ENCODE results near the gene ZDHHC16.
"Not testable (repeated sequence)": the region's sequence is repeated elsewhere in the genome, so short reads cannot be mapped to it uniquely, and the experiment has no call there.

Gene ZDHHC16

GRCh38 chr10:97463363-97464132 lies 17.6 kb downstream of the ZDHHC16 start:
- TF ChIP-seq CTCF (IDR thresholded peaks at IDR 0.05; ENCODE audit: extremely low read depth, insufficient read depth, missing control alignments), result peak; percentile 76
- DNase-seq (ENCODE audit: low spot score), result peak; percentile 48
- in situ Hi-C loops (cut with MboI; ENCODE audit: low pct_unique_long_range_greater_than_20kb, low sequenced_read_pairs, unreplicated experiment), result no loop called here

GRCh38 chr10:97464226-97464625 lies 18.3 kb downstream of the ZDHHC16 start:
- in situ Hi-C loops (cut with MboI; ENCODE audit: low pct_unique_long_range_greater_than_20kb, low sequenced_read_pairs, unreplicated experiment), result no loop called here
- no peak for DNase-seq (ENCODE audit: low spot score)
- no peak for TF ChIP-seq CTCF (IDR thresholded peaks at IDR 0.05; ENCODE audit: extremely low read depth, insufficient read depth, missing control alignments)

- no peak for TF ChIP-seq CTCF (IDR thresholded peaks at IDR 0.05; ENCODE audit: extremely low read depth, insufficient read depth, missing control alignments)
- DNase-seq (ENCODE audit: low spot score), result no peak
- in situ Hi-C loops (cut with MboI; ENCODE audit: low pct_unique_long_range_greater_than_20kb, low sequenced_read_pairs, unreplicated experiment), result no loop called here
Observed at GRCh38 chr10:97465982-97466381, 20.0 kb downstream of the ZDHHC16 start.

- TF ChIP-seq CTCF (IDR thresholded peaks at IDR 0.05; ENCODE audit: extremely low read depth, insufficient read depth, missing control alignments), result no peak
- in situ Hi-C loops (cut with MboI; ENCODE audit: low pct_unique_long_range_greater_than_20kb, low sequenced_read_pairs, unreplicated experiment), result no loop called here
- DNase-seq (ENCODE audit: low spot score), result no peak
Observed at GRCh38 chr10:97466755-97467154, 20.8 kb downstream of the ZDHHC16 start.

- in situ Hi-C loops (cut with MboI; ENCODE audit: low pct_unique_long_range_greater_than_20kb, low sequenced_read_pairs, unreplicated experiment), result no loop called here
- no peak for TF ChIP-seq CTCF (IDR thresholded peaks at IDR 0.05; ENCODE audit: extremely low read depth, insufficient read depth, missing control alignments)
- DNase-seq (ENCODE audit: low spot score), result no peak
Observed at GRCh38 chr10:97468162-97468561, 22.2 kb downstream of the ZDHHC16 start.

GRCh38 chr10:97468781-97469180 lies 22.8 kb downstream of the ZDHHC16 start:
- in situ Hi-C loops (cut with MboI; ENCODE audit: low pct_unique_long_range_greater_than_20kb, low sequenced_read_pairs, unreplicated experiment); DNase-seq (ENCODE audit: low spot score): not testable (repeated sequence)

GRCh38 chr10:97474918-97475317 lies 28.9 kb downstream of the ZDHHC16 start:
- in situ Hi-C loops (cut with MboI; ENCODE audit: low pct_unique_long_range_greater_than_20kb, low sequenced_read_pairs, unreplicated experiment), result no loop called here
- TF ChIP-seq CTCF (IDR thresholded peaks at IDR 0.05; ENCODE audit: extremely low read depth, insufficient read depth, missing control alignments), result no peak
- DNase-seq (ENCODE audit: low spot score), result no peak

Measured in GM13977 (cell line).